GM23338 (cell line): ENCODE results near the gene IQCK. TPM values are rescaled to one million over a fixed set of nuclear protein-coding genes. Genes with fewer than 3 reads are reported as not detected.

Experiments
- ATAC-seq: fragments of 200-7000 bp; cut with Tn5 transposase; 3 replicates; pipeline ENCODE4 v1.9.1; 2020
- DNase-seq: peaks from one replicate; pipeline ENCODE4 v3.0.0-alpha.2; 2015; ENCODE audit warnings: low spot score
- H2AFZ ChIP-seq: fragments of 200-600 bp; sonication (generic); 2 replicates; pipeline ENCODE4 v1.8.0; 2016; ENCODE audit warnings: antibody characterized with exemption, mild to moderate bottlenecking, moderate library complexity
- H3F3A ChIP-seq: fragments of 200-600 bp; sonication (generic); replicated peaks from 2 replicates; pipeline ENCODE4 v1.8.0; 2017; ENCODE audit warnings: antibody characterized with exemption, mixed run types, low read depth
- H3K27ac ChIP-seq: fragments of 200-600 bp; sonication (generic); 2 replicates; pipeline ENCODE4 v1.6.1; 2016; ENCODE audit warnings: low read depth
- H3K27me3 ChIP-seq: fragments of 200-600 bp; sonication (generic); 2 replicates; pipeline ENCODE4 v1.8.0; 2016; ENCODE audit warnings: mild to moderate bottlenecking, mixed run types, moderate library complexity; ENCODE audit not compliant: insufficient read depth
- H3K36me3 ChIP-seq: fragments of 200-600 bp; sonication (generic); 2 replicates; pipeline ENCODE4 v1.8.0; 2016; ENCODE audit warnings: mild to moderate bottlenecking; ENCODE audit not compliant: insufficient read depth
- H3K4me1 ChIP-seq: fragments of 200-600 bp; sonication (generic); 2 replicates; pipeline ENCODE4 v1.8.0; 2016; ENCODE audit warnings: mild to moderate bottlenecking, moderate library complexity; ENCODE audit not compliant: insufficient read depth
- H3K4me2 ChIP-seq: fragments of 200-600 bp; sonication (generic); 2 replicates; pipeline ENCODE4 v1.7.1; 2017; ENCODE audit warnings: mixed run types
- H3K4me3 ChIP-seq: fragments of 200-600 bp; sonication (generic); 2 replicates; pipeline ENCODE4 v1.6.1; 2016; ENCODE audit warnings: mixed run types
- H3K79me2 ChIP-seq: fragments of 200-600 bp; sonication (generic); replicated peaks from 2 replicates; pipeline ENCODE4 v1.8.0; 2017; ENCODE audit warnings: mild to moderate bottlenecking; ENCODE audit not compliant: insufficient read depth
- H3K9me2 ChIP-seq: fragments of 200-600 bp; sonication (generic); 2 replicates; pipeline ENCODE4 v1.8.0; 2017; ENCODE audit not compliant: insufficient read depth
- H4K20me1 ChIP-seq: fragments of 200-600 bp; sonication (generic); replicated peaks from 2 replicates; pipeline ENCODE4 v1.8.0; 2017; ENCODE audit warnings: mild to moderate bottlenecking; ENCODE audit not compliant: insufficient read depth
- H3K27ac Mint-ChIP-seq: 2 replicates; pipeline ENCODE4 v1.8.0; 2020; ENCODE audit warnings: inconsistent platforms, mild to moderate bottlenecking, moderate library complexity, mixed read lengths
- H3K27me3 Mint-ChIP-seq: 3 replicates; pipeline ENCODE4 v1.8.0; 2022; ENCODE audit warnings: low read depth, mild to moderate bottlenecking, moderate library complexity, mixed read lengths, inconsistent platforms; ENCODE audit not compliant: insufficient read depth, poor library complexity
- H3K36me3 Mint-ChIP-seq: 3 replicates; pipeline ENCODE4 v1.8.0; 2021; ENCODE audit warnings: low read depth, mild to moderate bottlenecking, inconsistent platforms, moderate library complexity, mixed read lengths
- H3K4me1 Mint-ChIP-seq: 3 replicates; pipeline ENCODE4 v1.8.0; 2020; ENCODE audit warnings: mild to moderate bottlenecking, inconsistent platforms, mixed read lengths
- H3K4me3 Mint-ChIP-seq: 3 replicates; pipeline ENCODE4 v1.8.0; 2021; ENCODE audit warnings: moderate library complexity, mild to moderate bottlenecking, inconsistent platforms, mixed read lengths
- H3K9me3 Mint-ChIP-seq: 3 replicates; pipeline ENCODE4 v1.8.0; 2020; ENCODE audit warnings: moderate library complexity, mild to moderate bottlenecking, inconsistent platforms, mixed read lengths
- CREB1 ChIP-seq: fragments of 250-450 bp; sonication (Bioruptor Pico); IDR thresholded peaks from 2 replicates; pipeline ENCODE4 v1.5.0; 2020; ENCODE audit warnings: low read depth, mild to moderate bottlenecking, moderate library complexity
- CTCF ChIP-seq, 2 experiments: fragments of 200-600 bp in 1 of 2; sonication (generic) in 1 of 2; conservative IDR thresholded peaks; 2 replicates each; pipeline versions ENCODE4 v1.5.1 to v1.6.1; 2016 to 2017; ENCODE audit warnings: antibody characterized with exemption in 2 of 2, low read depth in 2 of 2, mild to moderate bottlenecking in 2 of 2, moderate library complexity in 1 of 2
- ETS1 ChIP-seq: IDR thresholded peaks from 2 replicates; pipeline ENCODE4 v1.6.1; 2016; ENCODE audit warnings: antibody characterized with exemption
- EZH2 ChIP-seq: fragments of 200-600 bp; sonication (generic); IDR thresholded peaks from one replicate; pipeline ENCODE4 v1.8.0; 2017; ENCODE audit warnings: antibody characterized with exemption, mild to moderate bottlenecking, low read depth; ENCODE audit not compliant: unreplicated experiment
- EZH2phosphoT487 ChIP-seq: fragments of 200-600 bp; sonication (generic); IDR thresholded peaks from one replicate; pipeline ENCODE4 v1.8.1; 2018; ENCODE audit warnings: antibody characterized with exemption; ENCODE audit not compliant: unreplicated experiment
- JUNB ChIP-seq: IDR thresholded peaks from one replicate; pipeline ENCODE4 v1.6.1; 2016; ENCODE audit warnings: antibody characterized with exemption; ENCODE audit not compliant: unreplicated experiment
- NANOG ChIP-seq: IDR thresholded peaks from 2 replicates; pipeline ENCODE4 v1.6.1; 2016; ENCODE audit warnings: antibody characterized with exemption, borderline replicate concordance
- POLR2AphosphoS5 ChIP-seq: IDR thresholded peaks from 2 replicates; pipeline ENCODE4 v1.6.1; 2016; ENCODE audit warnings: antibody characterized with exemption, low read depth
- REST ChIP-seq: IDR thresholded peaks from one replicate; pipeline ENCODE4 v1.6.1; 2018; ENCODE audit warnings: antibody characterized with exemption; ENCODE audit not compliant: unreplicated experiment
- STAT1 ChIP-seq: IDR thresholded peaks from one replicate; pipeline ENCODE4 v1.6.1; 2016; ENCODE audit warnings: antibody characterized with exemption; ENCODE audit not compliant: unreplicated experiment
- ZNF114 ChIP-seq: fragments of 250-450 bp; sonication (Bioruptor Pico); IDR thresholded peaks from 2 replicates; pipeline ENCODE4 v1.5.0; 2020; ENCODE audit warnings: mild to moderate bottlenecking, moderate library complexity
- ZNF331 ChIP-seq: fragments of 250-450 bp; sonication (Bioruptor Pico); IDR thresholded peaks from 2 replicates; pipeline ENCODE4 v1.5.0; 2020; ENCODE audit warnings: low read depth, mild to moderate bottlenecking, moderate library complexity
- ZNF462 ChIP-seq: fragments of 250-450 bp; sonication (Bioruptor Pico); IDR thresholded peaks from 2 replicates; pipeline ENCODE4 v1.5.0; 2020; ENCODE audit warnings: mild to moderate bottlenecking, moderate library complexity
- polyA plus RNA-seq: library from polyadenylated mRNA; unstranded; fragments of >200 nt; fragmentation: Nextera tagmentation; extraction: Ambion mirVana; gene quantifications from 2 replicates; pipeline ENCODE4 v1.2.1, GENCODE V29; 2016
- total RNA-seq: library from RNA; depleted of rRNA; stranded (reverse); fragments of >200 nt; shearing (Covaris generic); gene quantifications from 2 replicates; pipeline ENCODE4 v1.2.3, GENCODE V29; 2014

IQCK gene
- total and polyA plus RNA-seq, 2 experiments from 2014 or later, result 7.6 to 10.0 TPM

GRCh38 chr16:19757026-19757425 lies 39.0 kb downstream of the IQCK start:
- H3K4me1 ChIP-seq, result peaks cover 7% of the 10 kb centered on the region; the same call in 1 of the 2 replicates
- no peaks in the 10 kb centered on the region for H3K27me3 Mint-ChIP-seq
- no peak overlapping the region for H3K27ac ChIP-seq
- H3K9me2 ChIP-seq, result peaks cover 2% of the 10 kb centered on the region; the same call in 1 of the 2 replicates
- no peaks in the 10 kb centered on the region; the same call in 2 of the 3 replicates for H3K36me3 Mint-ChIP-seq
- H3K4me1 Mint-ChIP-seq, result peaks cover 3% of the 10 kb centered on the region; the same call in 1 of the 3 replicates
- TF ChIP-seq CTCF (conservative IDR thresholded peaks at IDR 0.05; ENCODE audit: low read depth in 2 of 2) (no peak), STAT1 (no peak), NANOG (no peak), POLR2AphosphoS5 (no peak), ETS1 (no peak), CREB1 (CRISPR knock-in tag) (no peak), EZH2 (no peak), ZNF114 (CRISPR knock-in tag) (no peak), REST (no peak), JUNB (no peak), EZH2phosphoT487 (no peak), ZNF462 (no peak), ZNF331 (CRISPR knock-in tag) (no peak)
- DNase-seq (no peak), ATAC-seq (no peak)
- H4K20me1 ChIP-seq, result no peaks in the 10 kb centered on the region
- H2AFZ ChIP-seq, result no peak overlapping the region
- H3K79me2 ChIP-seq, result no peaks in the 10 kb centered on the region
- H3K4me3 Mint-ChIP-seq, result no peak overlapping the region
- H3K4me3 ChIP-seq, result no peak overlapping the region
- H3K36me3 ChIP-seq, result no peaks in the 10 kb centered on the region
- no peaks in the 10 kb centered on the region for H3F3A ChIP-seq
- no peaks in the 10 kb centered on the region for H3K27me3 ChIP-seq
- H3K27ac Mint-ChIP-seq, result no peak overlapping the region
- no peaks in the 10 kb centered on the region for H3K9me3 Mint-ChIP-seq
- H3K4me2 ChIP-seq, result no peak overlapping the region
